Measurements from ENCODE around the gene MIEF1.

GRCh38 chr22:39543095-39543494 lies 41.0 kb downstream of the MIEF1 start:
- TF ChIP-seq CTCF (IDR thresholded peaks at IDR 0.05; ENCODE audit: low read length), result peak; percentile 70
- TF ChIP-seq EZH2 (IDR thresholded peaks at IDR 0.05; ENCODE audit: borderline replicate concordance, low read length), result no peak

All from OCI-LY1 (cell line).